GM20000 (cell line): ENCODE results near the gene POU6F2.

ENCODE experiments used
- DNase-seq: peaks from one replicate; pipeline ENCODE4 v3.0.0; 2012; ENCODE audit warnings: low spot score
- CTCF ChIP-seq: IDR thresholded peaks from 2 replicates; pipeline ENCODE4 v1.5.1; 2012; ENCODE audit warnings: mild to moderate bottlenecking, control low read depth; ENCODE audit errors: extremely low read depth, missing control alignments

The POU6F2 gene

GRCh38 chr7:39357648-39358047 lies 379.9 kb downstream of the POU6F2 start:
- no peak for TF ChIP-seq CTCF
- DNase-seq, result no peak

- TF ChIP-seq CTCF, result no peak
- no peak for DNase-seq
Measured at GRCh38 chr7:39360038-39360437, 382.3 kb downstream of the POU6F2 start.

GRCh38 chr7:39360766-39361165 lies 383.1 kb downstream of the POU6F2 start:
- TF ChIP-seq CTCF, result no peak
- no peak for DNase-seq

- no peak for DNase-seq
- TF ChIP-seq CTCF, result no peak
Measured at GRCh38 chr7:39365751-39366295, 388.1 kb downstream of the POU6F2 start.

- DNase-seq, result no peak
- no peak for TF ChIP-seq CTCF
Measured at GRCh38 chr7:39367451-39367850, 389.7 kb downstream of the POU6F2 start.

GRCh38 chr7:39367943-39368342 lies 390.2 kb downstream of the POU6F2 start:
- TF ChIP-seq CTCF, result no peak
- no peak for DNase-seq

GRCh38 chr7:39372383-39372782 lies 394.7 kb downstream of the POU6F2 start:
- TF ChIP-seq CTCF, result no peak

More at GRCh38 chr7:39372383-39372782, 394.7 kb downstream of the POU6F2 start:
- no peak for DNase-seq
